GM18508 (cell line): ENCODE results near the gene SPATA31A1.
"Not testable (repeated sequence)": the region's sequence is repeated elsewhere in the genome, so short reads cannot be mapped to it uniquely, and the experiment has no call there.

Source experiments
- ATAC-seq: cut with Tn5 transposase; IDR thresholded peaks from one replicate; pipeline ENCODE4 v1.9.1; 2021; ENCODE audit warnings: moderate number of reproducible peaks; ENCODE audit not compliant: insufficient read depth, unreplicated experiment

SPATA31A1 gene

GRCh38 chr9:39355369-39355768, at the start of gene SPATA31A1:
SPATA31A1 (plus strand) TSS chr9:39355669; CDS start chr9:39355731, 62 bp downstream.
- ATAC-seq: not testable (repeated sequence)

GRCh38 chr9:39407261-39408204, 52.1 kb downstream of the SPATA31A1 start:
- ATAC-seq: not testable (repeated sequence)

- ATAC-seq: not testable (repeated sequence)
Observed at GRCh38 chr9:39411254-39411940, 55.9 kb downstream of the SPATA31A1 start.
